HL-60/S4 treated with retinoic acid at 250 ng/mL for 4 days and 3 days (cell line): ENCODE results near the gene ETV1.
"Not testable (repeated sequence)": the region's sequence is repeated elsewhere in the genome, so short reads cannot be mapped to it uniquely, and the experiment has no call there.

ENCODE experiments used
- in situ Hi-C: fragments of 300-500 bp; cut with MboI; formaldehyde crosslinking; loops from 2 replicates; pipeline ENCODE4 v1.7.0; 2022; ENCODE audit warnings: low sequenced_read_pairs

ETV1 gene

GRCh38 chr7:13933091-13933490, 56.4 kb downstream of the ETV1 start:
- in situ Hi-C loops, result no loop called here

GRCh38 chr7:13932131-13932530, 57.3 kb downstream of the ETV1 start:
- in situ Hi-C loops, result no loop called here

- in situ Hi-C loops, result no loop called here
Observed at GRCh38 chr7:13921062-13921461, 68.4 kb downstream of the ETV1 start.

DNA sequence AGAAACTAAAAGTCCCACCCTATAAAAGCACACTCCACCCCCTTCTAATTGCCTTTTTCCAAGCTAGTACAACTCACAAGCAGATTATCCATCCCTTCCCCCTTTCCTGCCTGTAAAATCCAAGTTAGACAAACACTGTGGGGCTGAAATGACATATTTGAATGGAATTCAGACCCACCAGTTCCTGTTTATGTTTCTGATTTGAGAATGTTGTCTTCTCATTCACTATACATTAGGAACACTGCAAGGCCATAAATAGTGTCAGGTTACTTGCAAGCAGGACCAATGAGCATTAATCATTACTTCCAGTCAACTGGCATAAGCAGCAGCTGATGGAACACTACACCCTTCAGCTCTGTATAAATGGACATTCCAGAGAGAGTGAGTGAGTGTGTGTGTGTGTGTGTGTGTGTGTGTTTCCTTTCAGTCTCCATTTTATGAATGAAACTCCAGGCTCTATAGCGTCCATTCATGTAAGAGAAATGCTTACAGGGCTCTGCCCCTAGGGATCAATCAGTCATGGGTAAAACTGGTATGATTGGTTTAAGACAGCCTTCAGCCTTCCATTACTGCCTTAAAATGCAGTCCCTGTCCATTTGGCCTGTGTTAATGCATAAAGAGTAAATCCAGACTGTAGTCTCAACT, 69.3 kb downstream of the ETV1 start:
- in situ Hi-C loops, result no loop called here

- in situ Hi-C loops, result not testable (repeated sequence)
Observed at GRCh38 chr7:13918333-13918732, 71.1 kb downstream of the ETV1 start.

- in situ Hi-C loops, result not testable (repeated sequence)
Observed at GRCh38 chr7:13917103-13917502, 72.4 kb downstream of the ETV1 start.

DNA sequence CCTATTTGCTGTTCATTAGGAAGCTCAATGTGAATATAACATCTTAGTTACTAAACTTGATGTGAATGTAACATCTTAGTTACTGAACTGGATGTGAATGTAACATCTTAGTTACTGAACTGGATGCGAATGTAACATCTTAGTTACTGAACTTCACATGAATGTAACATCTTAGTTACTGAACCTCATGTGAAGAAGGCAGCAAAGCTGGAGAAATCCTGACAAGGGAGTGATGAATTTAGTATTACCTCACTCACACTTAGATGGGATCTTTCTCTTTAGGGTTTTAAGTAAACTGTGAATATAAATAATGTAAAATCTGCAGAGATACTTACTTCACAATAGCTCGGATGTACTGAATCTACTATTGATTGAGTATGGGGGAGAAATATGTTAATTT, 73.6 kb downstream of the ETV1 start:
- in situ Hi-C loops, result no loop called here

GRCh38 chr7:13912715-13913278, 76.7 kb downstream of the ETV1 start:
- in situ Hi-C loops, result no loop called here

GRCh38 chr7:13911909-13912308, 77.6 kb downstream of the ETV1 start:
- in situ Hi-C loops, result no loop called here

DNA sequence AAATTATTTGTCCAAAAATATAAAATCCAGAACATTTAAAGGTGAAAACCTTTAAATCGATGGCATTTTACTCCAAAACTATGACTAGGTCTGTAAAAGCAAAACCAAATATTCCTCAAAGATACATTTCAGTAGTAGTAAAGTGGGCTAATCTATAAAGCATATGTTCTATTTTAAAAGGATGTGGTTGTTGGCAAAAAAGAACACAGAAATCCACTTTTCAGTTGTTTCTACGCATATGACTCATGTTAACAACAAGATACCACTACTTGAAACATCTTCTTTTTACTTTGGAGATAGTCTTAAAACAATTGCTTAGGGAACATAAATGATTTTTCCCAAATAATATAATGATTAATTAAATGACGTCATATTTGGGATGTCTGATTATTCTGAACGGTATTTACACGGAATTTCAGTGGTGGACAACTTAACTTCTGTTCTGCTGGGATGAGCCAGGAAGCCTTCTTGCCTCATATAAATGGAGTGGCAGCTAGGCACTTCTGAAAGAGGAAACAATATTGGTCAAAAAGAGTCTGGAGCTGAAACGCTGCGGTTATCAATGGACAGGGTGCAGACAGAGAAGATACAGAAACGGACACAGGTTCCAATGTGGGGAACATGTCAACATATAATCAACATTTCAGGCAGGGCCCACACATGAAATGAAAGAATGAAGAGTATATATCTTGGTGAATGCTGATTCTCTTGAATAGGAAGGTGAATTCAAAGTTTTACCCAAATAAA, 78.5 kb downstream of the ETV1 start:
- in situ Hi-C loops, result no loop called here

DNA sequence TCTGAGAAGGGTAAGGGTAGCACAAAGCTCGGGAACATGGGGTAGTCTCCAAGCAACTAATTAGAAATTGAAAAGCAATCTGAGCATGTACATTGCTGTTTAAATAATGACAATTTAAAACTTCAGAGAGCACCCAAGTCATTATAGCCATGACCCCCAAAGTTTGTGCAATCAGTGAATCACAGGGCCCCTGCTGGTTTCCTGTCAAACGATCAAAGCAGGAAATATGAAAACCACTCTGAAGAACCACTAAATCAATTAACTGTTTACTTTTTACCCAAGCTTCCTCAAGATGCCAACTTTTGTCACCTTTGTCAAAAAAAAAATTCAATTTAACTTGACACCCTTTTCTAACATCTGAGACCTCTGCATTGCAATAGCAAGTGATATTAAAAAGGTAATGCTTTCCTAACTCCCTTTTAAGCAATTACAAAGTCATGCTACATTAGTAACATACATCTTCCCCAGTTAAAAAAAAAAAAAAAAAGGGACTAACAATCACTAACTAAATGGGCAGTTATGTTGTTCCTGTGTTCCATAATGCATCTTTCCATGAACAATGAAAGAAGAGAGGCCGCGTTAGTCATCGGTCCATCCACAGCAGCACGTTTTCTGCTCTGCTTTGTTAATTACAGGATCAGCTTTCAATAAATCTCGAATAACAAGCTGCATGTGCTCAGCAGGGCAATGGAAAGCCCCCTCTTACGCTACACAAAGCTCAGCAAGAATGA, 80.6 kb downstream of the ETV1 start:
- in situ Hi-C loops, result no loop called here

DNA sequence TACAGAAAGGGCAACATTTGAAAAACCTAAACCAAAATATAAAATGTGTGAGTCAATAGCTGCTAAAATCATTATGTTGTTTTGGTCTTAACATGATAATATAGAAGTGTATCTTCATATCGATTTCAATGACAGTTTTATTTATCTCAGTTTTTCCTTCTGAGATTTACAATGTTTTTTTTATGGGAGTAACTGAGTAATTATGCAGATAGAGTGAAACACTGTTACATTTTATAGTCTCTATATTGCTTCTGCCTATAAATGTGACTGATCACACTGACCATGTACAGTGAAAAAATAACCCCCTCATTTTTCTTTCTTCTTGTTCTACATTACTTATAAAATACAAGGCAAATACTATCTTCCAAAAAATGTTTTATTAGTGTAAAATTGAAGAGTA, 81.6 kb downstream of the ETV1 start:
- in situ Hi-C loops, result no loop called here

- in situ Hi-C loops, result no loop called here
Observed at GRCh38 chr7:13904689-13905088, 84.8 kb downstream of the ETV1 start.

DNA sequence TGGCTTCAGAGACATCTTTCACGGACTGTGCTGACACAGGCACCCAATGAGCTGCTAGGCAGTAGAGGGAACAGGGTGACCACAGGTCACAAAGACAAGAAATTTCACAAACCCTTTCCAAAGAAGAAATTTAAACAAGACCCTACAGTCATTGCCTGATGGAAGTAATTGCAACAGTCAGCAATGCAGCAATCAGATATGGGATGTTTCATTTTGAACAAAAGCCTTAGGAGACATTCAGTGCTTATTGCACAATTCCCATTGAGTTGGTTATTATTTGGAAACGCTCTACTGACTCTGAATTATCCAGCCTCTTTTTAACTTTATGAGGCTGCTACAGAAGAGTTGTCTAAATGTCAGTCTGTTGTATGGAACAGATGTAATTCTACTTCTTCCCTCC, 85.5 kb downstream of the ETV1 start:
- in situ Hi-C loops, result no loop called here

DNA sequence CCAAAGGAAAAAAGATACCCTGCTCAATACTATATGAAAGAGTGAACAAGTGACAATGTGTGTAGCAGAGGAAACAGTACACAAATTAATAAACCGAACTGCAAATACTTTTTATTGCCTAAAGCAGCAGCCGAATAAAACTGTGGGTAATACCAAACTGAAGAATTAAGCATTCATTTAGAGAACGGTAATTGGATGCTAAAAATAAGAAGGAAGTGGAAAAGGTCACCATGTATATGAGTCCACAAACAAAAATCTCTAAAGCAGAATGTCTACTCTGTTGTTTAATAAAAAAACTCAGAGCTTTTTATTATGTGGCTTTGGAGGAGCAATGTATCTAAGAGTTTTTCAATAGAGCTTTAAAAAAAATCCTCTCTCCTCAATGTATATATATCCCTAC, 87.9 kb downstream of the ETV1 start:
- in situ Hi-C loops, result no loop called here

GRCh38 chr7:13898957-13899670, 90.4 kb downstream of the ETV1 start:
- in situ Hi-C loops, result no loop called here

DNA sequence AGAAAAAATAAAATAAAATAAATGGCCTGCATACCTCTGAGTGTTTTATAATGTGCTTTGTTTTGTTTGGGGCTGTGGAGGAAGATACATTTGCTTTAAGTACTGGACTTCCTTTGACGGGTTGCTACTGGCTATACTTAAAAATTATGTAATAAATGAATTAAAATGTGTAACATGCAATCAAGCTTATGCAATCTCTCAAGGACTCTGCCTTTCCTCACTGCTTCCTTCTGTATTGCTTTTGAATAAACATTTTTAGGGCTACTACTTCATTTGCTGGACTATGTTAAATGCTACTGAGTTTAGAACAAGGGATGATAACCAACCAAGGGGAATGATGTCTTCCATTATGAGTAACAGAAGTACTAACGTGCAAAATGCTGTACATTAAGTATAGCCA, 91.6 kb downstream of the ETV1 start:
- in situ Hi-C loops, result no loop called here

GRCh38 chr7:13894954-13895353, 94.5 kb downstream of the ETV1 start:
- in situ Hi-C loops, result no loop called here

DNA sequence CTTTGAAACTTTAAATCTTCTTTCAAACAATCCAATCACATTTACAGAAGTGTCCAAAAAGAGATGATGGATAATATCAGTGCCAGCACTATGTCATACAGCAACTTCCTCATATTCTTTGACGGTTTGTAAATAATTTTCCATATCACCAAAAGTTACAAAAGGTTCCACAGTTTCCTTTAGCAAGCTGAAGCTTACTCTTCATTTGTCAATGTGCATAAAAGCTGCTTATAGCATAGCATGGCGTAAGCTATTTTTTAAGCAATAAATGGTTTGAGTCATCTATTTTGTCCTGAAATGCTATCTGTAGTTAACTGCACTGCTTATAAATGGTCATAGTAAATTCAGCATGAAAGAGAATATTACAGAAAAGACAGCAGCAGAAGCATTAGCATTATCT, 95.1 kb downstream of the ETV1 start:
- in situ Hi-C loops, result no loop called here

DNA sequence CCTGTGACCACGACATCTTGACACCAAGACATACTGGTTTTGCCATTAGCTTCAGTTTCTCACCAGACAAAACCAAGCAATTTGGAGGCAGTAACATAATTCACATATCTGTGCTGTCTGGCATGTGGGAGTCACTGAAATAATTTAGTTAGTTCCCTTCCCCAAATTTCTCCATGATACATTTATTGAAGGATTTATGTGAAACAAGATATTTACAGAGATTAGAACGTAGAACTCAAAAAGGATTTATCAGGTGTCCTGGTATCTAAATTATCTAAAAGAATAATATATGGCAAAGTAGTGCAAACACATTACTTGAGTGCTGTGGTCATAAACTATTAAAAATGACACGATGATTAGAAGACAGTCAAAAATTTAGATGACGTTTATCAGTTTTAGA, 98.7 kb downstream of the ETV1 start:
- in situ Hi-C loops, result no loop called here

DNA sequence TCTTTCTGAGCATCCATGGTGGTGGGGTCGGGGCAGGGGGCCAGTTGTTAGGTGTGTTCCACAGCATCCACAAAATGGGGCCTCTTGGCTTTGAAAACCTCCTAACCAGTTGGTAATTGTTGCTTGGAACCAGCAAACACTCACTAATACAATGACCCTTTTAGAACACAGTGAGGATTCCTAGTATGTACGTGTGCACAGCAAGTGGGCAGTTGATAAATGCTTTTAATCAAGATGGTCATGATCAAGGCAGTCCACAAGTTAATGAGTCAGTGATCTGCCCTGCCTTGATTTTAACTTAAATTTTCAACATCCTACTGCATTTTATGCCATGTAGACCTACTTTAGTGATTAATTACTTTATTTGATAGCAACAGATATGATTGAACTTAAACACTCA, 103.1 kb downstream of the ETV1 start:
- in situ Hi-C loops, result no loop called here
